HT1080 (cell line): Measurements from ENCODE around the gene LRRC71. TPM values are rescaled to one million over a fixed set of nuclear protein-coding genes. Genes with fewer than 3 reads are reported as not detected.

Source experiments
- DNase-seq: peaks from one replicate; pipeline ENCODE4 v3.0.0-alpha.2; 2015; ENCODE audit warnings: low read depth
- total RNA-seq: library from RNA; depleted of rRNA; stranded (reverse); fragments of >200 nt; shearing (Covaris generic); gene quantifications from 2 replicates; pipeline ENCODE4 v1.2.3, GENCODE V29; 2014

LRRC71 gene
- total RNA-seq, 1 experiment from 2014 or later, result not detected

- peak; percentile 76 for DNase-seq
Measured at GRCh38 chr1:156892190-156893047, 28.0 kb upstream of the LRRC71 start.

GRCh38 chr1:156893048-156893953 is 27.1 kb upstream of the LRRC71 start, which contains the start of gene PEAR1:
PEAR1 (plus strand) TSS chr1:156893718; CDS start chr1:156903927, 10,209 bp downstream.
- DNase-seq, result no peak

GRCh38 chr1:156894001-156894400 is 26.4 kb upstream of the LRRC71 start:
- no peak for DNase-seq

GRCh38 chr1:156894711-156895454 is 25.5 kb upstream of the LRRC71 start:
- DNase-seq, result no peak

- DNase-seq, result no peak
Measured at GRCh38 chr1:156895455-156895812, 25.0 kb upstream of the LRRC71 start.

GRCh38 chr1:156895927-156896326 is 24.5 kb upstream of the LRRC71 start:
- no peak for DNase-seq

GRCh38 chr1:156896490-156897033 is 23.9 kb upstream of the LRRC71 start:
- DNase-seq, result peak; percentile 96

GRCh38 chr1:156897078-156897825 is 23.2 kb upstream of the LRRC71 start:
- DNase-seq, result peak; percentile 75

- DNase-seq, result peak; percentile 93
Measured at GRCh38 chr1:156898161-156898566, 22.3 kb upstream of the LRRC71 start.

- no peak for DNase-seq
Measured at GRCh38 chr1:156898971-156899664, 21.3 kb upstream of the LRRC71 start.

GRCh38 chr1:156899956-156900718 is 20.3 kb upstream of the LRRC71 start:
- no peak for DNase-seq

- DNase-seq, result no peak
Measured at GRCh38 chr1:156900896-156901589, 19.4 kb upstream of the LRRC71 start.

- no peak for DNase-seq
Measured at GRCh38 chr1:156901590-156901900, 18.9 kb upstream of the LRRC71 start.

GRCh38 chr1:156901966-156902915 is 18.2 kb upstream of the LRRC71 start:
- no peak for DNase-seq

- DNase-seq, result no peak
Measured at GRCh38 chr1:156903328-156904091, 16.9 kb upstream of the LRRC71 start.

GRCh38 chr1:156904187-156904959 is 16.1 kb upstream of the LRRC71 start:
- no peak for DNase-seq
